H9 (cell line): Measurements from ENCODE around the gene L3MBTL4. TPM values are rescaled to one million over a fixed set of nuclear protein-coding genes. Genes with fewer than 3 reads are reported as not detected.

Experiments used
- DNase-seq: peaks from one replicate; pipeline ENCODE4 v3.0.0-alpha.2; 2017
- H2AFZ ChIP-seq: one replicate; pipeline ENCODE4 v1.6.1; 2013; ENCODE audit warnings: mild to moderate bottlenecking, low read length, control low read depth, moderate library complexity
- H2AK5ac ChIP-seq: 2 replicates; pipeline ENCODE4 v1.6.1; 2013; ENCODE audit warnings: low read length, control low read depth, mixed read lengths; ENCODE audit not compliant: insufficient read length
- H2BK120ac ChIP-seq: one replicate; pipeline ENCODE4 v1.6.1; 2013; ENCODE audit warnings: low read depth, mild to moderate bottlenecking, low read length, control low read depth, inconsistent platforms; ENCODE audit not compliant: poor library complexity, severe bottlenecking
- H2BK12ac ChIP-seq: 2 replicates; pipeline ENCODE4 v1.6.1; 2013; ENCODE audit warnings: low read length, control low read depth, mixed read lengths, low read depth; ENCODE audit not compliant: insufficient read length
- H2BK15ac ChIP-seq: 2 replicates; pipeline ENCODE4 v1.6.1; 2013; ENCODE audit warnings: low read depth, low read length, control low read depth
- H2BK20ac ChIP-seq: one replicate; pipeline ENCODE4 v1.6.1; 2013; ENCODE audit warnings: low read depth, mild to moderate bottlenecking, low read length, control low read depth, inconsistent platforms; ENCODE audit not compliant: poor library complexity, severe bottlenecking
- H2BK5ac ChIP-seq: 2 replicates; pipeline ENCODE4 v1.6.1; 2013; ENCODE audit warnings: low read length, control low read depth, mixed read lengths; ENCODE audit not compliant: insufficient read length
- H3K14ac ChIP-seq: 2 replicates; pipeline ENCODE4 v1.6.1; 2013; ENCODE audit warnings: low read length, control low read depth; ENCODE audit not compliant: insufficient read depth
- H3K18ac ChIP-seq: 2 replicates; pipeline ENCODE4 v1.6.1; 2013; ENCODE audit warnings: low read depth, mild to moderate bottlenecking, mixed read lengths, low read length, control low read depth; ENCODE audit not compliant: insufficient read length
- H3K23ac ChIP-seq: 2 replicates; pipeline ENCODE4 v1.6.1; 2013; ENCODE audit warnings: low read length, control low read depth, mixed read lengths, low read depth; ENCODE audit not compliant: insufficient read length
- H3K23me2 ChIP-seq: 2 replicates; pipeline ENCODE4 v1.6.1; 2013; ENCODE audit warnings: low read depth, mild to moderate bottlenecking, mixed read lengths, low read length, control low read depth; ENCODE audit not compliant: insufficient read length, poor library complexity, severe bottlenecking
- H3K27ac ChIP-seq: 2 replicates; pipeline ENCODE4 v1.5.1; 2013; ENCODE audit warnings: low read length, control low read depth, mixed read lengths, low read depth; ENCODE audit not compliant: insufficient read length
- H3K27me3 ChIP-seq: 2 replicates; pipeline ENCODE4 v1.6.1; 2013; ENCODE audit warnings: low read length, control low read depth, inconsistent platforms; ENCODE audit not compliant: insufficient read depth
- H3K4ac ChIP-seq: 2 replicates; pipeline ENCODE4 v1.6.1; 2013; ENCODE audit warnings: low read depth, mild to moderate bottlenecking, control low read depth, inconsistent platforms, low read length, moderate library complexity
- H3K4me1 ChIP-seq: 2 replicates; pipeline ENCODE4 v1.6.1; 2013; ENCODE audit warnings: low read length, control low read depth, inconsistent platforms; ENCODE audit not compliant: insufficient read depth
- H3K4me2 ChIP-seq: 2 replicates; pipeline ENCODE4 v1.6.1; 2013; ENCODE audit warnings: low read length, control low read depth, mixed read lengths; ENCODE audit not compliant: insufficient read length, insufficient read depth
- H3K56ac ChIP-seq: 2 replicates; pipeline ENCODE4 v1.6.1; 2013; ENCODE audit warnings: low read depth, mild to moderate bottlenecking, mixed read lengths, low read length, control low read depth; ENCODE audit not compliant: insufficient read length
- H3K79me1 ChIP-seq: 2 replicates; pipeline ENCODE4 v1.6.1; 2013; ENCODE audit warnings: low read depth, mild to moderate bottlenecking, moderate library complexity, low read length, control low read depth, inconsistent platforms; ENCODE audit not compliant: insufficient read depth, poor library complexity, severe bottlenecking
- H3K79me2 ChIP-seq: 2 replicates; pipeline ENCODE4 v1.6.1; 2013; ENCODE audit warnings: low read length, control low read depth, inconsistent platforms; ENCODE audit not compliant: insufficient read depth
- H3K9ac ChIP-seq: 2 replicates; pipeline ENCODE4 v1.6.1; 2013; ENCODE audit warnings: low read length, control low read depth, mixed read lengths; ENCODE audit not compliant: insufficient read length; ENCODE audit errors: extremely low read depth
- H3K9me3 ChIP-seq: one replicate; pipeline ENCODE4 v1.6.1; 2013; ENCODE audit warnings: low read depth, low read length, inconsistent platforms; ENCODE audit not compliant: control insufficient read depth
- H3T11ph ChIP-seq: one replicate; pipeline ENCODE4 v1.6.1; 2013; ENCODE audit warnings: mild to moderate bottlenecking, low read length, control low read depth, inconsistent platforms
- H4K20me1 ChIP-seq: one replicate; pipeline ENCODE4 v1.6.1; 2013; ENCODE audit not compliant: control insufficient read depth, insufficient read length, insufficient read depth
- H4K5ac ChIP-seq: 2 replicates; pipeline ENCODE4 v1.6.1; 2013; ENCODE audit warnings: low read depth, mild to moderate bottlenecking, mixed read lengths, low read length, control low read depth; ENCODE audit not compliant: insufficient read length
- H4K8ac ChIP-seq: replicated peaks from 2 replicates; pipeline ENCODE4 v1.6.1; 2013; ENCODE audit warnings: low read length, control low read depth, mixed read lengths, low read depth; ENCODE audit not compliant: insufficient read length
- H4K91ac ChIP-seq: 2 replicates; pipeline ENCODE4 v1.6.1; 2013; ENCODE audit warnings: low read depth, mild to moderate bottlenecking, moderate library complexity, mixed read lengths, low read length, control low read depth; ENCODE audit not compliant: insufficient read length
- H3K27ac Mint-ChIP-seq, 3 experiments: 2 replicates in 2 of 3; 3 replicates in 1 of 3; pipeline ENCODE4 v1.8.0; 2020 to 2021; ENCODE audit warnings: mixed read lengths in 3 of 3, mild to moderate bottlenecking in 1 of 3, moderate library complexity in 1 of 3
- H3K27me3 Mint-ChIP-seq: 2 replicates; pipeline ENCODE4 v1.8.0; 2021; ENCODE audit warnings: low read depth, mild to moderate bottlenecking, moderate library complexity, mixed read lengths
- H3K36me3 Mint-ChIP-seq, 3 experiments: 2 replicates in 2 of 3; 3 replicates in 1 of 3; pipeline ENCODE4 v1.8.0; 2020 to 2021; ENCODE audit warnings: low read depth in 3 of 3, mixed read lengths in 3 of 3; ENCODE audit not compliant: insufficient read depth in 1 of 3
- H3K4me1 Mint-ChIP-seq, 2 experiments: 2 replicates each; pipeline ENCODE4 v1.8.0; 2020; ENCODE audit warnings: mixed read lengths in 2 of 2
- H3K4me3 Mint-ChIP-seq, 2 experiments: 2 replicates in 1 of 2; 3 replicates in 1 of 2; pipeline ENCODE4 v1.8.0; 2020 to 2021; ENCODE audit warnings: mild to moderate bottlenecking in 2 of 2, mixed read lengths in 2 of 2, moderate library complexity in 1 of 2
- H3K9me3 Mint-ChIP-seq, 2 experiments: 2 replicates in 1 of 2; 3 replicates in 1 of 2; pipeline ENCODE4 v1.8.0; 2020; ENCODE audit warnings: mild to moderate bottlenecking in 2 of 2, mixed read lengths in 2 of 2, moderate library complexity in 1 of 2
- WGBS: extraction: QIAGEN DNeasy Blood & Tissue Kit; methylation state at CpG from one replicate; pipeline ENCODE4 v1.1.7; 2013; ENCODE audit warnings: missing lambda C conversion rate, low lambda C conversion rate, mixed read lengths; ENCODE audit not compliant: insufficient read length; ENCODE audit errors: extremely low coverage; 5-methylcytosine and 5-hydroxymethylcytosine counted together
- total RNA-seq: library from RNA; stranded (reverse); gene quantifications from 2 replicates; pipeline ENCODE4 v1.2.1, GENCODE V29; 2021
- TF ChIP-seq, protein P1 (sequence below): fragments of 200-600 bp; sonication (generic); conservative IDR thresholded peaks from 3 replicates; pipeline ENCODE4 v1.8.0; 2021; ENCODE audit warnings: antibody characterized with exemption, mild to moderate bottlenecking

The L3MBTL4 gene
- total RNA-seq, 1 experiment from 2014 or later = 1.9 TPM

DNA sequence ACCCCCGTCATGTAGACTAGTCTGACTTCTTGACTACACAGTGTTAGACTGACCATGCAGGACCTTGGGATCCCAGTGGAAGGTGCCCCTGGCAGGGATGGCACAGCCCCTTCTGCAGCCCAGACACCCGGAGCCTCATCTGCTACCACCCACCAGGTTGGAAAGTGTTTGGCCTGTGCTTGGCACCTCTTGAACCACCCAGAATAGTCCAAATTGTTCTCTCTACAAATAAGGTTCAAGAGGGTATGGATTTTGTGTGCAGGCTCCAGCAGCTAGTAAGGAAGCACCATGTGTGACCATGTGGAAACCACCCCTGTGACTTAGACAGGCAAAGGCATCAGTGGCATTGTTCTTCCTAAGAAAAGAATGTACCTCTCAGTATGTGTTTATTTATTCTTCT is 18.4 kb downstream of the L3MBTL4 start:
- Histone ChIP-seq H2BK5ac (no peak overlapping the region), H3K9me3 (no peaks in the 10 kb centered on the region), H3K14ac (no peak overlapping the region), H4K8ac (no peak overlapping the region), H2AK5ac (no peak overlapping the region), H3K4me1 (no peaks in the 10 kb centered on the region), H2BK12ac (no peak overlapping the region), H4K91ac (no peak overlapping the region), H3K27ac (no peak overlapping the region), H3K27me3 (no peaks in the 10 kb centered on the region), H2BK15ac (no peak overlapping the region), H3K9ac (no peak overlapping the region), H2AFZ (no peak overlapping the region), H3K79me1 (no peaks in the 10 kb centered on the region), H3K23ac (no peak overlapping the region), H2BK120ac (no peak overlapping the region), H2BK20ac (no peak overlapping the region), H3T11ph (no peak overlapping the region), H4K20me1 (no peaks in the 10 kb centered on the region), H3K56ac (no peak overlapping the region), H4K5ac (no peak overlapping the region), H3K79me2 (no peaks in the 10 kb centered on the region), H3K23me2 (no peaks in the 10 kb centered on the region), H3K4me2 (no peak overlapping the region), H3K18ac (no peak overlapping the region), H3K4ac (no peak overlapping the region)
- H3K4me3 Mint-ChIP-seq = no peak overlapping the region
- no peaks in the 10 kb centered on the region for H3K4me1 Mint-ChIP-seq
- peaks cover 10 to 14% of the 10 kb centered on the region in 2 experiments; a peak in 4 of 5 replicates for H3K9me3 Mint-ChIP-seq
- H3K27ac Mint-ChIP-seq = no peak overlapping the region
- no peak for DNase-seq
- WGBS = no CpG with 5 or more reads among the region's 2 CpGs
- H3K27me3 Mint-ChIP-seq = no peaks in the 10 kb centered on the region
- H3K36me3 Mint-ChIP-seq = peaks cover 0 to 9% (median 3%) of the 10 kb centered on the region in 3 experiments; a peak in 5 of 7 replicates
- TF ChIP-seq, protein P1, sequence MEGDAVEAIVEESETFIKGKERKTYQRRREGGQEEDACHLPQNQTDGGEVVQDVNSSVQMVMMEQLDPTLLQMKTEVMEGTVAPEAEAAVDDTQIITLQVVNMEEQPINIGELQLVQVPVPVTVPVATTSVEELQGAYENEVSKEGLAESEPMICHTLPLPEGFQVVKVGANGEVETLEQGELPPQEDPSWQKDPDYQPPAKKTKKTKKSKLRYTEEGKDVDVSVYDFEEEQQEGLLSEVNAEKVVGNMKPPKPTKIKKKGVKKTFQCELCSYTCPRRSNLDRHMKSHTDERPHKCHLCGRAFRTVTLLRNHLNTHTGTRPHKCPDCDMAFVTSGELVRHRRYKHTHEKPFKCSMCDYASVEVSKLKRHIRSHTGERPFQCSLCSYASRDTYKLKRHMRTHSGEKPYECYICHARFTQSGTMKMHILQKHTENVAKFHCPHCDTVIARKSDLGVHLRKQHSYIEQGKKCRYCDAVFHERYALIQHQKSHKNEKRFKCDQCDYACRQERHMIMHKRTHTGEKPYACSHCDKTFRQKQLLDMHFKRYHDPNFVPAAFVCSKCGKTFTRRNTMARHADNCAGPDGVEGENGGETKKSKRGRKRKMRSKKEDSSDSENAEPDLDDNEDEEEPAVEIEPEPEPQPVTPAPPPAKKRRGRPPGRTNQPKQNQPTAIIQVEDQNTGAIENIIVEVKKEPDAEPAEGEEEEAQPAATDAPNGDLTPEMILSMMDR = no peak
